ENCODE data around the gene GPS1.

GPS1 gene

GRCh38 chr17:82014971-82015310, 36.8 kb upstream of the GPS1 start:
- no peak for DNase-seq (ENCODE audit: low read depth)

- no peak for DNase-seq (ENCODE audit: low read depth)
These were observed 36.3 kb upstream of the GPS1 start for GRCh38 chr17:82015311-82015971.

- DNase-seq (ENCODE audit: low read depth) = no peak
These were observed 35.4 kb upstream of the GPS1 start for GRCh38 chr17:82016061-82016874.

GRCh38 chr17:82016875-82017459, 34.7 kb upstream of the GPS1 start:
- no peak for DNase-seq (ENCODE audit: low read depth)

GRCh38 chr17:82017612-82018151, 34.0 kb upstream of the GPS1 start:
- DNase-seq (ENCODE audit: low read depth) = no peak

GRCh38 chr17:82018152-82018988, 33.3 kb upstream of the GPS1 start:
- no peak for DNase-seq (ENCODE audit: low read depth)

GRCh38 chr17:82018989-82019689, 32.6 kb upstream of the GPS1 start:
- no peak for DNase-seq (ENCODE audit: low read depth)

GRCh38 chr17:82019690-82020571, 31.8 kb upstream of the GPS1 start:
- DNase-seq (ENCODE audit: low read depth) = peak; percentile 39

GRCh38 chr17:82020572-82021106, 31.1 kb upstream of the GPS1 start:
- DNase-seq (ENCODE audit: low read depth) = no peak

GRCh38 chr17:82021107-82021899, 30.4 kb upstream of the GPS1 start:
- peak; percentile 83 for DNase-seq (ENCODE audit: low read depth)

DNA sequence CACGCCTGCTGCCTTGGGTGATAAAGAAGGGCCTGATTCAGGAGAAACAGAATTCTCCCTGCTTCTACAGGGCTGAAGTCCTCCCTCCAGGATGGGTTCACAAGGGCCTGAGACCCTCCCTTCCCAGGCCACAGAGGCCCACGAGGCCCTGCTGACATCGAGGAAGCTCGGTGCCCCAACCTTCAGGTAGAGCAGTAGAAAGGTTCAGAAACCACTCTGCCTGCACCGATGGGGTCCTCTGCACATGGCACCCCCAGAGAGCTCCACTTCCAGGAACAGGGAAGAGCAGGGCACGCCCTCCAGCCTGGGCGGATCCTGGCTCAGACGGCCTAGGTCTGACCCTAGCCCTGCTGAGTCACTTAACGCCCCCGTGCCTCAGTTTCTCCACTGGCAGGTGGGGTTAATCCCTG, 29.8 kb upstream of the GPS1 start:
- no peak for DNase-seq (ENCODE audit: low read depth)

DNA sequence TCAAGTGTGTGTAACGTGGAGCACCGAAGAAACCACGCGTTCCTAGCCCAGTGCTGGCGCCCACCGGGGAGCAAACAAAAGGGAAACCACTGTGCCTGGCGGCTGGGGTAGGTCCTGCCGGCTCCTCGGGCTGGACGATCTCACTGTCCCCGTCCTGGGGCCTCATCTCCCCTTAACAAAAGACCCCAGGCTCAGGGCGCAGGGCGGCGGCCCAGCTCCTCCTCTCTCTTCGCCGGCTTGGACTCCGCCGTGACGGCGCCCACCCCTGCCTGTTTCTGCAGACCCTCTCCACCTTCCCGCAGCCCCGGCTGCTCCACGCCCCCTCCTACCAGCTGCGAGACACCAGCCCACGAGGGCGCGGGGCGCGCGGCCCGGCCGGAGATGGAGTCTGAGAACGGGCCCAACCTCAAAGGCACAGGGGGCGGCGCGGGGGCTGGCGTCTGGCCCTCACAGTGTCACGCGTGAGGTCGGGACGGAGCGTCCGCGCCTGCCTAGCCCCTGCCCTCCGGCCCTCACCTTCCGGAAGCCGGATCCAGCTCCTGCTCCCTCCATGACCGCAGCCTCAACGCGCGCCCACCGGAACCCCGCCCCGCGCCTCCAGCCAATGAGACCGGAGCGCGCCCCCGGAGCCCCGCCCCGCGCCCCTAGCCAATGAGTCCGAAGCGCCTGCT, 29.3 kb upstream of the GPS1 start, which contains the start of gene CENPX:
Gene CENPX, minus strand, starts transcription at position 569 of the 671 bp plus-strand sequence. Its CDS starts 17 bp downstream, at position 552.
- DNase-seq (ENCODE audit: low read depth) = peak; percentile 8

- DNase-seq (ENCODE audit: low read depth) = peak; percentile 100
These were observed 28.7 kb upstream of the GPS1 start, which contains the start of gene LRRC45 for GRCh38 chr17:82022981-82023446. LRRC45 (plus strand) TSS chr17:82023305; CDS start chr17:82023644, 339 bp downstream.

- peak; percentile 26 for DNase-seq (ENCODE audit: low read depth)
These were observed 28.1 kb upstream of the GPS1 start for GRCh38 chr17:82023447-82024241.

- no peak for DNase-seq (ENCODE audit: low read depth)
These were observed 26.8 kb upstream of the GPS1 start for GRCh38 chr17:82024859-82025258.

GRCh38 chr17:82025401-82026107, 26.1 kb upstream of the GPS1 start:
- DNase-seq (ENCODE audit: low read depth) = no peak

GRCh38 chr17:82028246-82028645, 23.5 kb upstream of the GPS1 start:
- no peak for DNase-seq (ENCODE audit: low read depth)

Data from EH (cell line).